Stomach smooth muscle (tissue), 2 donors: ENCODE measurements around the gene RPL3.

ENCODE experiments used
- H3K27ac ChIP-seq: one replicate; pipeline ENCODE4 v1.7.0; 2013; ENCODE audit warnings: mild to moderate bottlenecking, low read length, inconsistent platforms
- H3K27me3 ChIP-seq, 2 donors: one replicate each; pipeline ENCODE4 v1.7.0; 2013; ENCODE audit warnings: low read length in 2 of 2; ENCODE audit not compliant: insufficient read depth in 2 of 2, control insufficient read depth in 1 of 2
- H3K36me3 ChIP-seq, 2 donors: one replicate each; pipeline ENCODE4 v1.7.0; 2013; ENCODE audit warnings: low read length in 2 of 2; ENCODE audit not compliant: control insufficient read depth in 2 of 2, insufficient read depth in 2 of 2
- H3K4me1 ChIP-seq: one replicate; pipeline ENCODE4 v1.7.0; 2013; ENCODE audit warnings: low read length; ENCODE audit not compliant: control insufficient read depth, insufficient read depth
- H3K4me3 ChIP-seq, 2 donors: one replicate each; pipeline ENCODE4 v1.7.0; 2013; ENCODE audit warnings: low read length in 2 of 2
- H3K9ac ChIP-seq, 2 donors: one replicate each; pipeline ENCODE4 v1.7.0; 2013; ENCODE audit warnings: low read length in 2 of 2, mild to moderate bottlenecking in 1 of 2
- H3K9me3 ChIP-seq, 2 donors: one replicate each; pipeline ENCODE4 v1.7.0; 2013; ENCODE audit warnings: low read length in 2 of 2; ENCODE audit not compliant: control insufficient read depth in 2 of 2
- donor health status: healthy.
- donor health status: Pancreatic carcinoma.

RPL3 gene

DNA sequence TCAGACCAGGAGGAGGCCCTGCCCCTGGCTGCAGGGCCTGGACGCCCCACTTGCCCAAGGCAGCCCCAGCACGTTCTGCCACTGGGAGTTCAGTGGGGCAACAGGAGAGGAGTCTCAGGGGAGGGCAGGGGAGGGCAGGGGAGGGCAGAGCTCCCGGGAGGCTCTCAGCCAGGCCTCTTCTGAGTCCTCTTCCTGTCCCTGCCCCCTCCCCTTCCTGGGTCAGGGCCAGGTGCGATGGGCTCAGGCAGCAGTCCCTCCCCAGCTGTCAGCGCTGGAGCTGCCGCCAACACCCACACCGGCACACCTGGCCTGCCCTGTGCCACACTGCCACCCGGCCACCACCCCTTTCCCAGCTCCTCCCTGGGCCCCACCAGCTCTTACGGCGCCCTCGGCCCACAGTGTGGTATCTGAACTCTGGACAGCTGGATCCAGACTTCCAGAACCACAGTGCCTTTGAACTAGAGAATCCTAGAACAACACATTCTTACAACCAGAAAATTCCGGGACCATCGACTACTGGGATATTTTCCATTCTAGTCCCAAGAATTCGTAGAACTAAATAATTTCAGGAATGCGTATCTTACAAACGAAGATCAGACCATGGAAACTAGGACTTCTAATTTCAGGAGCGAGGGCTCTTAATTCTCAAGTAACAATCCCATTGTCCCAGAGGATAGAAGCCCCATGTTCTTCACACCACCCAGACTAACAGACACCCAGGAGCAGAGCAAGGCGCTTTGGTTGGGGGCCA is 21.8 kb downstream of the RPL3 start:
- no peak overlapping the region for H3K27ac ChIP-seq
- no peaks in the 10 kb centered on the region for H3K9me3 ChIP-seq
- H3K4me1 ChIP-seq = peaks cover 18% of the 10 kb centered on the region
- H3K27me3 ChIP-seq = no peaks in the 10 kb centered on the region
- H3K9ac ChIP-seq = no peak overlapping the region
- H3K4me3 ChIP-seq = no peak overlapping the region
- no peaks in the 10 kb centered on the region for H3K36me3 ChIP-seq

DNA sequence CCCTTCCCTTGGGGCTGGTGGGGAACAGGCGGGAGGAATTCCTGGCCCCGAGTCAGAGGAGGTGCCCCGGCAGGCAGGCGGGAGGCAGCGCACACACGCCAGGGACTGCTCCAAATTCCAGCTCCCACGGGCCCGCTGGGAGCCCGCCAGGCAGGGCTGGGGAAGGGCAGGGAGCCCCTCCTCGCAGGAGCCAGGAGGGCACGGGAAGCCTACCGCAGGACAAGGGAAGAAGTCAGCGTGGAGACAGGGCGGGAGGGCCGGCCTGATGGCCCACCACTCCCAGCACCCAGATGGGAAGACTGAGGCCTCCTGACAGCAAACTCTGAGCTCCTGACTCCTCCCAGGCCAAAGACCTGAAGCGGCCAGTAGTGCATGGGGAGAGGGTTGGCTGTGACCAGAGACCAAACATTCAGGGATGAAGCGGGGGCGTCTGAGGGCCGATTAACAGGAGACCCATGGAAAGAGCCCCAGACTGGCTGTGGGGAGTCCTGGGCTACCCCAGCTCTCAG is 22.4 kb downstream of the RPL3 start:
- H3K4me3 ChIP-seq = no peak overlapping the region
- no peaks in the 10 kb centered on the region for H3K27me3 ChIP-seq
- H3K36me3 ChIP-seq = no peaks in the 10 kb centered on the region
- no peaks in the 10 kb centered on the region for H3K9me3 ChIP-seq
- peaks cover 22% of the 10 kb centered on the region for H3K4me1 ChIP-seq
- no peak overlapping the region for H3K27ac ChIP-seq
- no peak overlapping the region for H3K9ac ChIP-seq

DNA sequence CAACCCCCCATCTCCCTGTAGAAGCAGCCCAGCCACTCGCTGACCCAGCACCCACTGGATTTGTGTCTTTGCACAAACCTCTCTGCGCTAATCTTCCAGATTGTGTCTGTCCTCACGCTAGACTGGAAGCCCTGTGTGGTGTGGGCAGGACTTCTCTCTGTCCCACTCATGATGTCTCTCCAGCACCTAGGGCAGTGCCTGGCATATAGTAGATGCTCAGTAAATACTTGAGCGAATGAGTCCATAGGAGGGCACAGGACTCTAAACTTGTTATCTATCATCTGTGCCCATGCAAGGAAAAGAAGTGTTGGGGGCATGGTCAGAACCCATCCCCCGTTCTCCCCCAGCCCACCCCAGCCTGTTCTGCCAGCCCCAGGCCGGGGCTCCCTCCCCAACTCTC is 22.9 kb downstream of the RPL3 start:
- Histone ChIP-seq H3K4me1 (peaks cover 25% of the 10 kb centered on the region), H3K9ac (no peak overlapping the region), H3K9me3 (no peaks in the 10 kb centered on the region), H3K36me3 (no peaks in the 10 kb centered on the region), H3K4me3 (no peak overlapping the region), H3K27me3 (no peaks in the 10 kb centered on the region), H3K27ac (no peak overlapping the region)

DNA sequence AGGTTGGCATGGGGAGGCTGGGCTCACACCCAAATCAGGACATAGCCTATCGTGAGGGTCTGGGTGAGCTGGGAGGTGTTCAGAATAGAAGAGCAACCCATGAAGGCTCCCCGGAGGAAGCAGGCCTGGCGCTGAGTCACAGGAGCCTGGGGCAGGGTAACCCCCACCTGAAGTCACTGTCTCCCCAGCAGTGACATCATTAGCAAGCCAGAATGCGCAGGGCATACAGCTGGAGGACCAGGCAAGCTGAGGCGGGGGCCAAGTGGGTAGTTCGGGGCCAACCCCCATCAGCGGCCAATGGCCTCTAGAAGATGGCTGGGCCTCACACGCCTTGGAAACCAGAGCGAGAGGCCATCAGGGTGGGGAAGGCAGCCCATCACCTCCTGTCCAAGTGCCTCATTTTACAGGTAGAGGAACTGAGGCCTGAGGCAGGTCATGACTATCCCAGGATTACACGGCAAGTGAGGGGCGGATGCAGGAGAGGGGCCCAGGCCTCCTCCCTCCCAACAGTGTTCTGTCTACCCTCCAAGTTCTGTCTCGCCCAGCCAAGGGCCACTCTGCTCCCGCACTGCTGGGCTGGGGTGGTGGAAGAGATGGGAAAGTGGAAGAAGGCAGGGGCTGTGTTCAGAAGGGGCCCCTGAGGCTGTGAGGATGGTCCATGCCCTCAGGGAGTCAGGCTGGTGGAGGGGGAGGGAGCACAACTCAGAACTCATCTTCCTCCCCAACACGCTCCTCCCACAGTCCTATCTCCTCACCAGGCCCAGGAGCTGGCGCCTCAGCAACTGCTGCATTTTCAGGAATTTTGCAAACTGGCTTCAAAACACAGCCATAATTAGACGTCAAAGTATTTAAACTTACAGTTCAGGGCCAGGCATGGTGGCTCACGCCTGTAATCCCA is 24.6 kb downstream of the RPL3 start:
- Histone ChIP-seq H3K27ac (no peak overlapping the region), H3K9me3 (no peaks in the 10 kb centered on the region), H3K9ac (no peak overlapping the region), H3K36me3 (no peaks in the 10 kb centered on the region), H3K4me3 (no peak overlapping the region), H3K27me3 (peaks cover 0 to 2% of the 10 kb centered on the region in 2 donors), H3K4me1 (peaks cover 27% of the 10 kb centered on the region)

DNA sequence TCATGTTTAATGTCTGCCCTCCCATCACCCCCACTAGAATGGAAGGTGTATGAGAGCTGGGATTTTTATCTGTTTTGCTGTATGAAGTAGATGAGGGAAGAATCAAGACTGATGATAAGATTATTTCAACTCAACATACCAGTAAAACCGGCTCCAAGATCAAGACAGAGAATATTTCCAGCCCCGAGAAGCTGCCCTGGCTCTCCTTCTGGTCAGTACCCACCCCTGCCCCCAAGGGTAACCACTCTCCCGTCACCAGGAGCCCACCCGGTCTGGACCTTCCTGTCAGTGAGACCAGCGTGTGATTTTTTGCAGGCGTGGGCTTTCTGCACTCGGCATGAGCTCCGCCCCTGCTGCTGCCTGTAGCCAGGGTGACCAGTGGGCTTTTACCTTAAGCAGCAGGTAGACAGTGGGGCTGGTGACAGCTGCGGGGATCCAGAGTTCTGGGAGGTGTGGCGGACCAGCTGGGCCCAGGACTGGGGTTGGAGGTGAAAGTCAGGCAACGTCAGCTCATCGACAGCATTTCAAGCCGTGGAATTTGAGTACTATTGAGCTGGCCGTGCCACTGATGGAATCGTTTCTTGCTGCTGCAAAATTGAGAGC is 25.6 kb downstream of the RPL3 start:
- Histone ChIP-seq H3K9me3 (no peaks in the 10 kb centered on the region), H3K27ac (no peak overlapping the region), H3K4me1 (peaks cover 24% of the 10 kb centered on the region), H3K36me3 (no peaks in the 10 kb centered on the region), H3K4me3 (no peak overlapping the region), H3K27me3 (peaks cover 0 to 2% of the 10 kb centered on the region in 2 donors), H3K9ac (no peak overlapping the region)

DNA sequence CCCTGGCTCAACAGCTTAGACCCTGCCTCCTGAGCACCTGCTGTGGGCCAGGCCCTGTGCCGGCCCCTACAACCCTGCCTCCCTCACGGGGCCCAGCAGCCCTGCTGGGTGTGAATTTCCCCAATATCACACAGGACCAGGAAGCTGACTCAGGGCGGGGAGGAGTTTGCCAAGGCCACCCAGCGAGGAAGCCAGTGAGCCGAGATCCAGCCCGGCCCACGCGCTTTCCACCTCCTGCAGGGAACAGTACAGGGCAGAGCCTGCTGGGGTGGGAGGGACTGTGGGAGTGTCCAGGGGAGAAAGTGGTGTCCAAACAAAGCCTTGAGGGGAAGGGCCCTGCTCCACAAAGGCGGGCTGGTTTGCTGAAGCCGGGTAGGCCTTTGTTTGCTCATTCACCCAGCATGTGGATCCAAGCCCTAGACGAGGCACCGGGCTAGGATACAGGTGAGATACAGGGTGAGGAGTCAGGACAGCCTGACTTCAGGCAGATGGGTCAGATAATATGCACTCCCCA is 26.8 kb downstream of the RPL3 start:
- Histone ChIP-seq H3K4me3 (no peak overlapping the region), H3K36me3 (no peaks in the 10 kb centered on the region), H3K9me3 (no peaks in the 10 kb centered on the region), H3K4me1 (peaks cover 23% of the 10 kb centered on the region), H3K27me3 (peaks cover 0 to 2% of the 10 kb centered on the region in 2 donors), H3K27ac (no peak overlapping the region), H3K9ac (no peak overlapping the region)

DNA sequence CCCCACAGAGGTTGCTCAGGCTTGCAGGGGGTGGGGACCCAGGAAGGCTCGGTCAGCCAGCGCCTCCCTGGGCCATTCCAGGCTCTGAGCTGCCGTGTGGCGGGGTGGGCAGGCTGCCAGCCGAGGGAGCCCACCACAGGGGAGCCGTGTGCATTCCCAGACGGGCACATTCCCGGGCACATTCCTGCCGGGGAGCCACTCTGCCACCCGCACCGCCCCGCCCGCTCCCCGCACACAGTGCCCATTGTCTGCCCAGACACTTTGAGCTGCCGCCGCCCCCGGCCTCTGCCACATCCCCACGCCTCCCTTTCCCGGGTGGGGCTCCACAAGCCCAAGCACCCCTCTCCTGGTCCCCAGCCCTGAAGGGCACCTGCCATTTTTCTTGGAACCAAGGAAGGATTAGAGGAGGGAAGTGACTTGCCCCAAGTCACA is 27.4 kb downstream of the RPL3 start:
- no peak overlapping the region for H3K27ac ChIP-seq
- peaks cover 20% of the 10 kb centered on the region for H3K4me1 ChIP-seq
- H3K4me3 ChIP-seq = no peak overlapping the region

DNA sequence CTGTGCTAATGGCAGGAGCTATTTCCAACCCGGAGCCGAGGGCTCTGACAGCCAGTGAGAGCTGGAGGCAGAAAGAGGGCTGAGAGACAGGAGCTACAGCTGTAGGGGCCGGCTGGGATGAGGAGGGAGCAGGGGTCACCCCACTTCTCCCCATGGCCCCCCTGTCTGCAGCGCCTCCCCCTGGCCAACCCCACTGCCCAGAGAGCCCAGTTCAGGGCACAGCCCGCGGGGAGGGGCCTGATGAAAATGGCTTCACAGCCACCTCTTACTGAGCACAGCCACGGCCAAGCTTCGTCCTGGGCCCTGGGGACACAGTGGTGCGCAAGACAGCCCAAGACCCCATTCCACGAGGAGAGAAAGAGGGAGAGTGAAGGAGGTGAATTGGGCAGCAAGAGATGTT is 27.9 kb downstream of the RPL3 start:
- Histone ChIP-seq H3K4me1 (peaks cover 19% of the 10 kb centered on the region), H3K36me3 (no peaks in the 10 kb centered on the region), H3K9me3 (no peaks in the 10 kb centered on the region), H3K4me3 (no peak overlapping the region), H3K9ac (no peak overlapping the region), H3K27ac (no peak overlapping the region), H3K27me3 (peaks cover 0 to 2% of the 10 kb centered on the region in 2 donors)

More for the DNA sequence above, 27.4 kb downstream of the RPL3 start:
- peaks cover 0 to 2% of the 10 kb centered on the region in 2 donors for H3K27me3 ChIP-seq
- no peaks in the 10 kb centered on the region for H3K9me3 ChIP-seq
- no peak overlapping the region for H3K9ac ChIP-seq
- no peaks in the 10 kb centered on the region for H3K36me3 ChIP-seq

DNA sequence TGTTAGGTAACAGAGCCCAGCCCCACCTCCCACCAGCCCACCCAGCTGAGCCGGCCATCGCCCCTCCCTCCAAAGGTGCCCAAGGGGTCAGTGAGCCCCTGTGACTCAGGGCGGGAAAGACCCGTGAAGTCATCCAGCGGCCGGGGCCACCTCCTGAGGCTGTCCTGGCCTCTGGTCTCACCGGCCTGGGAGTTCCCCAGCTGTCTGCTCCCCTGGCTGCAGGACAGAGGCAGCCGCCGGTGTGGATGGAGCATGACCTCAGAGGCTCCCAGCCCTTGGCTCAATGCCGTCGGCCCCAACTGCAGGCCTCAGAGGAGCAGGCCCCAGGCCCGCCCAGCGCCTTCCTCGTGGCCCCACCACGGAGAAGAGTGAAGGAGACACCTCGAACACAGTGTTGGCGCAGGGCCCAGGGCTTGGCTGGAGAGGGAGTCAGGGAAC is 28.7 kb downstream of the RPL3 start:
- H3K9ac ChIP-seq = no peak overlapping the region
- no peaks in the 10 kb centered on the region for H3K9me3 ChIP-seq
- no peaks in the 10 kb centered on the region for H3K36me3 ChIP-seq
- no peak overlapping the region for H3K27ac ChIP-seq
- no peak overlapping the region for H3K4me3 ChIP-seq
- peaks cover 19% of the 10 kb centered on the region for H3K4me1 ChIP-seq
- H3K27me3 ChIP-seq = peaks cover 0 to 2% of the 10 kb centered on the region in 2 donors

DNA sequence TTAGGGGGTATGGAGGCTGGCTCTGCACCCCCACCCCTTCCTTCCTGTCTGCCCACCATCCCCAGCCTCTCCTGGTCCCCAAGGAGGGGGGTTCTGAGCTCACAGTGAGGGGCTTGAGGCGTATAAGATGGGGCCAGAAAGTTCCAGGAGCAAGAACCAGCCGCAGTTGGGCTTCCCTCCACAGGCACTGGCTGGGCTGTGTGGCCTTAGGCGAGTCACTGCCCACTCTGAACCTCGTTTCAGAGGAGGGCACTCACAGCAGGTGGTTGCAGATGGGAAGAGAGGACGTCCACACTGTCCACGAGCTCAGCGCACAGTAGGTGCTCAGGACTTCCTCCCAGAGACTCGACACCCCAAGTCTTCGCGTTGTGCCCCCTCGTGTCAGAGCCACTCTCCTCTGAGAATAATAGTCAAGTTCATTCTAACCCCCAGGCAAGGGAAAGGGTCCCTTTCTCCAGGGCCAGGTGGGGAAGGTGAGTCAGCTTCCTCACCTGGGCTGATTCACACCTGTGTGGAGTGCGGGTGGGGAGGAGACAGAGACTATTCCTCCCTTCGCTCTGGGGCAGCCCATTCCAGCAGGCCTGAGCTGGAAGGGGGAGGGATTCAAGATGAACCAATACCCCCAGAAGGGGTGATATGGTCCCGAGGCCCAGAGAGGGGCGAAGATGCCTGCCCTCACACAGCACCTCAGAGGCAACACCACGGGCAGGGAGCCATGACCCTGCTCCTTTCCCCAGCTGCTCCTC is 29.3 kb downstream of the RPL3 start:
- Histone ChIP-seq H3K4me3 (no peak overlapping the region), H3K9ac (no peak overlapping the region), H3K4me1 (peaks cover 19% of the 10 kb centered on the region), H3K9me3 (peaks cover 0 to 2% of the 10 kb centered on the region in 2 donors), H3K27me3 (peaks cover 0 to 2% of the 10 kb centered on the region in 2 donors), H3K27ac (no peak overlapping the region), H3K36me3 (no peaks in the 10 kb centered on the region)
